Endothelial cell (in vitro differentiated cells): ENCODE results near the gene RBPJ. TPM values are rescaled to one million over a fixed set of nuclear protein-coding genes. Genes with fewer than 3 reads are reported as not detected.

Experiments
- DNase-seq: peaks from one replicate; pipeline ENCODE4 v3.0.0; 2021; ENCODE audit warnings: low spot score
- H3K27ac Mint-ChIP-seq: one replicate; pipeline ENCODE4 v1.8.0; 2021; ENCODE audit warnings: mixed read lengths, inconsistent platforms; ENCODE audit not compliant: unreplicated experiment
- H3K27me3 Mint-ChIP-seq: one replicate; pipeline ENCODE4 v1.8.0; 2021; ENCODE audit warnings: mild to moderate bottlenecking, moderate library complexity, mixed read lengths, inconsistent platforms; ENCODE audit not compliant: unreplicated experiment
- H3K36me3 Mint-ChIP-seq: one replicate; pipeline ENCODE4 v1.8.0; 2021; ENCODE audit warnings: mild to moderate bottlenecking, low read depth, mixed read lengths, inconsistent platforms; ENCODE audit not compliant: unreplicated experiment
- H3K4me1 Mint-ChIP-seq: one replicate; pipeline ENCODE4 v1.8.0; 2021; ENCODE audit warnings: mild to moderate bottlenecking, mixed read lengths, inconsistent platforms; ENCODE audit not compliant: unreplicated experiment
- H3K4me3 Mint-ChIP-seq: one replicate; pipeline ENCODE4 v1.8.0; 2021; ENCODE audit warnings: mild to moderate bottlenecking, mixed read lengths, inconsistent platforms; ENCODE audit not compliant: unreplicated experiment
- H3K9me3 Mint-ChIP-seq: one replicate; pipeline ENCODE4 v1.8.0; 2021; ENCODE audit warnings: mixed read lengths, inconsistent platforms; ENCODE audit not compliant: unreplicated experiment
- CTCF ChIP-seq: fragments of 200-600 bp; sonication (generic); IDR thresholded peaks from one replicate; pipeline ENCODE4 v1.5.0; 2021; ENCODE audit warnings: antibody characterized with exemption; ENCODE audit not compliant: unreplicated experiment
- total RNA-seq: library from RNA; stranded (reverse); fragmentation: NEBNext Ultra II Directional; extraction: Animal tissue kit (Norgen Biotek cat#: 25700); gene quantifications from one replicate; pipeline ENCODE4 v1.2.1, GENCODE V29; 2021; ENCODE audit not compliant: unreplicated experiment

Gene RBPJ
- total RNA-seq, 1 donor from 2014 or later = 47.9 TPM

DNA sequence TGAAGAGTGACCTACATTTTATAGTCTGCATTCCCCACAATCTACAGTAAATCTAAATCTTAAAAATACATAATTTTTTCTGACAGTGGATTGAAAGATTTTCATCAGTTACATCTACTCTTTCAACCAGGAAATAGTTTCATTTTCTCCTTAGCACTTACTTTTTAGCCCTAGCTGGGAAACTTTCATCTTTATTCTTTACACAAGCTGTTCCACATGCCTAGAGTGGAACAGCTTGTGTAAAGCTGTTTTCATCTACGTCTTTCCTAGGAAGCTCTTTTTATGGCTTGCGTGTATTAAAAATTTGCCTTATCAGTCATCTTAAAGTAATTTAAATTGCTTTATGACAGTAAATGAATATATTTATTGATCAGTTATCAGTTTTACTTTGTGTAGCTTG lies 40.5 kb downstream of the RBPJ start:
- Mint-ChIP-seq H3K4me3 (no peak overlapping the region), H3K27me3 (no peaks in the 10 kb centered on the region), H3K27ac (no peak overlapping the region), H3K36me3 (no peaks in the 10 kb centered on the region), H3K4me1 (peaks cover 4% of the 10 kb centered on the region), H3K9me3 (no peaks in the 10 kb centered on the region)
- DNase-seq = no peak
- TF ChIP-seq CTCF = no peak

DNA sequence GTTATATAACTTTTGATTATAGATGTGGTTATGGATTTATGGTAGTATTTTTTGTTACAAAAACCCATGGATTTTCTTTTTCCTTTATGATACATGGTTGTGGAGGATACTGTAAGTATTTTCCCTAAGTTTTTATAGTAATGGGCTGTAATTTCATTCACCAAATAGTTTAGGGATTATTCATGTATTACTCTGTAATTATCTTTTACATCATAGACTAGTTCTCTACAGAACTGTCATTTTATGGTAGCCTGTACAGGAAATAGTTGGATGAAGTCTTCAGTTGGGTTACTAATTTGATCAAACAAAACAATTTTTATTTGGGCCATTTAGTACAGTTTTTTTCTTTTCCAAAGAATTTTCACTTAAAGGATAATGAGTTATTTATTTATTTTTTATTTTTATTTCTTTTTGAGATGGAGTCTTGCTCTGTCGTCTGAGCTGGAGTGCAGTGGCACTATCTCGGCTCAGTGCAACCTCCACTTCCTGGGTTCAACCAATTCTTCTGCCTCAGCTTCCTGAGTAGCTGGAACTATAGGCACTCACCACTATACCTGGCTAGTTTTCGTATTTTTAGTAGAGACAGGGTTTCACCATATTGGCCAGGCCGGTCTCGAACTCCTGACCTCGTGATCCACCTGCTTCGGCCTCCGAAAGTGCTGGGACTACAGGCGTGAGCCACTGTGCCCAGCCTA lies 42.1 kb downstream of the RBPJ start:
- DNase-seq = no peak
- no peak overlapping the region for H3K4me3 Mint-ChIP-seq
- H3K36me3 Mint-ChIP-seq = no peaks in the 10 kb centered on the region
- H3K4me1 Mint-ChIP-seq = peaks cover 4% of the 10 kb centered on the region
- no peak for TF ChIP-seq CTCF
- no peaks in the 10 kb centered on the region for H3K9me3 Mint-ChIP-seq
- no peak overlapping the region for H3K27ac Mint-ChIP-seq
- H3K27me3 Mint-ChIP-seq = no peaks in the 10 kb centered on the region

- Mint-ChIP-seq H3K27ac (no peak overlapping the region), H3K36me3 (no peaks in the 10 kb centered on the region), H3K4me3 (no peak overlapping the region), H3K27me3 (no peaks in the 10 kb centered on the region), H3K4me1 (peaks cover 9% of the 10 kb centered on the region), H3K9me3 (no peaks in the 10 kb centered on the region)
- DNase-seq = no peak
- TF ChIP-seq CTCF = no peak
These were observed 44.8 kb downstream of the RBPJ start for GRCh38 chr4:26365537-26366150.

GRCh38 chr4:26367811-26368210 lies 47.0 kb downstream of the RBPJ start:
- H3K27ac Mint-ChIP-seq = no peak overlapping the region
- no peaks in the 10 kb centered on the region for H3K27me3 Mint-ChIP-seq
- TF ChIP-seq CTCF = no peak
- no peak for DNase-seq
- H3K4me3 Mint-ChIP-seq = no peak overlapping the region
- H3K36me3 Mint-ChIP-seq = no peaks in the 10 kb centered on the region
- no peaks in the 10 kb centered on the region for H3K9me3 Mint-ChIP-seq
- H3K4me1 Mint-ChIP-seq = peaks cover 9% of the 10 kb centered on the region

DNA sequence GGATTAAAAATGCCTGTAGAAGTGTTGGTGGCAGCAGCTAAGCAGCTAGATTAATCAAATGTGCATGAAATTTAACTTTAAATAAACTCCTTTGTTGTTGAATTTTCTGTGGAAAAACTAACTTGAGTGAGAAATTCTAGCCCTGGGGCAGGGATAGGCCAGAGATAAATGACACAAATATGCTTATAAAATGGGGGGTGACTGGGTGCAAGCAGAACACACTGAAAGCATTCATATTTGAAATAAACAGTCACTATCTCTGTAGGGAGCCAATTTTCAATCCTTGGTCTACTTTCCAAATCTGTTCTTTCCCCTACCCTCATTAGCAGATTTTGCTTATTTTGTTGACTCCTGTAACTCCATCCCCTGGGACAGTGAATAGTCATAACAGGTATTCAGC lies 47.9 kb downstream of the RBPJ start:
- H3K4me1 Mint-ChIP-seq = peaks cover 9% of the 10 kb centered on the region
- no peak for DNase-seq
- H3K36me3 Mint-ChIP-seq = no peaks in the 10 kb centered on the region
- no peaks in the 10 kb centered on the region for H3K27me3 Mint-ChIP-seq
- no peaks in the 10 kb centered on the region for H3K9me3 Mint-ChIP-seq
- H3K27ac Mint-ChIP-seq = no peak overlapping the region
- no peak for TF ChIP-seq CTCF
- no peak overlapping the region for H3K4me3 Mint-ChIP-seq
